HFFc6 (cell line): Measurements from ENCODE around the gene PDGFRB. TPM values are rescaled to one million over a fixed set of nuclear protein-coding genes. Genes with fewer than 3 reads are reported as not detected.

Source experiments
- DNase-seq: peaks from one replicate; pipeline ENCODE4 v3.0.0-alpha.2; 2018
- H3K27ac Mint-ChIP-seq: 2 replicates; pipeline ENCODE4 v1.8.0; 2020; ENCODE audit warnings: mild to moderate bottlenecking, mixed read lengths
- H3K27me3 Mint-ChIP-seq: 2 replicates; pipeline ENCODE4 v1.8.0; 2021; ENCODE audit warnings: mild to moderate bottlenecking, moderate library complexity, mixed read lengths; ENCODE audit not compliant: insufficient read depth
- H3K36me3 Mint-ChIP-seq: 2 replicates; pipeline ENCODE4 v1.8.0; 2021; ENCODE audit warnings: low read depth, mixed read lengths
- H3K4me1 Mint-ChIP-seq: 2 replicates; pipeline ENCODE4 v1.8.0; 2020; ENCODE audit warnings: low read depth, mixed read lengths
- H3K4me3 Mint-ChIP-seq: 2 replicates; pipeline ENCODE4 v1.8.0; 2020; ENCODE audit warnings: mild to moderate bottlenecking, moderate library complexity, mixed read lengths
- H3K9me3 Mint-ChIP-seq: 2 replicates; pipeline ENCODE4 v1.8.0; 2020; ENCODE audit warnings: mild to moderate bottlenecking, mixed read lengths
- total RNA-seq, 6 experiments: library from RNA; stranded (reverse); fragmentation: NEBNext Ultra II Directional; extraction: Animal tissue kit (Norgen Biotek cat#: 25700); gene quantifications; 2 replicates in 1 of 6; 3 replicates in 5 of 6; pipeline ENCODE4 v1.2.3, GENCODE V29; 2021
- TF ChIP-seq, protein P1 (sequence below): fragments of 200-600 bp; sonication (generic); IDR thresholded peaks from 2 replicates; pipeline ENCODE4 v1.5.0; 2021; ENCODE audit warnings: antibody characterized with exemption, mild to moderate bottlenecking

The PDGFRB gene
- total RNA-seq, 6 experiments from 2014 or later, result 137 to 208 (median 180) TPM

DNA sequence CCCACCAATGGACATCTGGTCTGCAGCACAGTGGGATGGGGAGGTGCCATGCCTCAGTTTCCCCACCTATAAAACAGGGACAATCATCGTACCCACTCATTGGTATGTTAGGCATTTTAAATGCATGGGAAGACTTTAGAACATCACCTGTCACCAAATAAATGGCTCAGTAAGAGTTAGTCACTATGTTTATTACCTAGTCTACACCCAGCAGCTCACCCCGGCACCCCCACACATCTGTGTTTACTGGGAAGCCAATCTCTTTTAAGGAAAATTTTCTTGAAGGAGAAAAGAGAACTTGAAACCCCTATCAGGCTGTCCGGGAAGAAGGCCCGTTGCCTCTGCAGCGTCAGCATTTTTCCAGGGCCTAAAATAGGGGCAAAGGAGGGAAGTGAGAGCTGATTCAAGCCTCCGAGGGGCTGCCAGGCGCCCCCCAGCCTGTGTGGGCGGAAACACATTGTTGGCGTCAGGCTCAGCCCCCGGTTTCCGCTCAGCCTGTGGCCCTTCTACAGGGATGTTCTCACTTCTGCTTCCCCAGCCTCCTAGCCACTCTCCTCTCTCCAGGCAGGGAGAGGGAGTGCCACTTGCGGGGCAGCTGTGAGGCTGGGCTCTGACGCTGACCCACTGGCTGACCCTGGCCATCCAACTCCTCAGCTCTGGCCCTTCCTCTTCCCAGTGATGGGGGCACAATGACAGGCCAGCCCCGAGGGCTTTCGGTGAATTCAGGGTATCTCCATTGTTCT, 73.9 kb downstream of the PDGFRB start:
- Mint-ChIP-seq H3K4me3 (no peak overlapping the region), H3K4me1 (peaks cover 23% of the 10 kb centered on the region), H3K36me3 (no peaks in the 10 kb centered on the region), H3K9me3 (no peaks in the 10 kb centered on the region), H3K27me3 (peaks cover 2% of the 10 kb centered on the region; the same call in 1 of the 2 replicates), H3K27ac (no peak overlapping the region)
- no peak for DNase-seq
- TF ChIP-seq, protein P1, sequence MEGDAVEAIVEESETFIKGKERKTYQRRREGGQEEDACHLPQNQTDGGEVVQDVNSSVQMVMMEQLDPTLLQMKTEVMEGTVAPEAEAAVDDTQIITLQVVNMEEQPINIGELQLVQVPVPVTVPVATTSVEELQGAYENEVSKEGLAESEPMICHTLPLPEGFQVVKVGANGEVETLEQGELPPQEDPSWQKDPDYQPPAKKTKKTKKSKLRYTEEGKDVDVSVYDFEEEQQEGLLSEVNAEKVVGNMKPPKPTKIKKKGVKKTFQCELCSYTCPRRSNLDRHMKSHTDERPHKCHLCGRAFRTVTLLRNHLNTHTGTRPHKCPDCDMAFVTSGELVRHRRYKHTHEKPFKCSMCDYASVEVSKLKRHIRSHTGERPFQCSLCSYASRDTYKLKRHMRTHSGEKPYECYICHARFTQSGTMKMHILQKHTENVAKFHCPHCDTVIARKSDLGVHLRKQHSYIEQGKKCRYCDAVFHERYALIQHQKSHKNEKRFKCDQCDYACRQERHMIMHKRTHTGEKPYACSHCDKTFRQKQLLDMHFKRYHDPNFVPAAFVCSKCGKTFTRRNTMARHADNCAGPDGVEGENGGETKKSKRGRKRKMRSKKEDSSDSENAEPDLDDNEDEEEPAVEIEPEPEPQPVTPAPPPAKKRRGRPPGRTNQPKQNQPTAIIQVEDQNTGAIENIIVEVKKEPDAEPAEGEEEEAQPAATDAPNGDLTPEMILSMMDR, result no peak

DNA sequence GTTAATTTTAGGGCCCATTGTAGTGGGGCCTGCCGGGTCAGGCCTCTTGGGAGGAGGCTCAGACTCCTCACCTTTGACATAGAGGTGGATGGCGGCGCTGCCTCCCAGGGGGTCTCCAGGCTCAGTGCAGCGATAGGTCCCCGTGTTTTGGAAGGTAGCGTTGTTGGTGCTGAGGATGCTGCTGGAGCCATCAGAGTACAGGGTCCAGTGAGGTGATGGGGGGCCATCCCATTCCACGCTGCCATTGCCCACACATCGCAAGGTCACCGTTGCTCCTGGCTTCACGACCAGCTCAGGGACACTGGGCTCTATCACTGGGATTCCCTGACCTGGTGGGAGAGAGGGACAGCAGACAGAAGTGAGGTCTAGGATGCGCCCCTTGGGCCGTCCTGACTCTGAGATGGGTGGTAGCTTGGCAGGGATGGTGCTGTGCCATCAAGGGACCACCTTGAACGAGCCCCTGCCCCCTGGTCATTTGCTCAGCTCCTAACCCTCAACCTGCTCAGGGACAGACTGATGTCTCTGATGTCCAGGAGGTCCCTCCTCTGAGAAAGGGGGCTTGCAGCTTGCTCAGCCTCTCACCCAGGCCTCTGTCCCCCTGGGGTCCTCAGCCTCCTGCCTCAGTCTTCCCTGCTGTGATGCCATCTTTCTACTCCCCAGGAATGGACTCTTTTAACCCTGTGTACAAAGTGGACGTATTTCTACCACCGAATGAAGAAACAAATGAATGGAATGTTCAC, 74.8 kb downstream of the PDGFRB start:
- DNase-seq, result no peak
- Mint-ChIP-seq H3K27ac (no peak overlapping the region), H3K4me1 (peaks cover 23% of the 10 kb centered on the region), H3K9me3 (no peaks in the 10 kb centered on the region), H3K27me3 (peaks cover 2% of the 10 kb centered on the region; the same call in 1 of the 2 replicates), H3K4me3 (no peak overlapping the region), H3K36me3 (no peaks in the 10 kb centered on the region)
- TF ChIP-seq, protein P1, result no peak

GRCh38 chr5:150079909-150080461, 75.7 kb downstream of the PDGFRB start:
- Mint-ChIP-seq H3K9me3 (no peaks in the 10 kb centered on the region), H3K27ac (no peak overlapping the region), H3K4me1 (peaks cover 23% of the 10 kb centered on the region), H3K36me3 (no peaks in the 10 kb centered on the region), H3K4me3 (no peak overlapping the region), H3K27me3 (peaks cover 2% of the 10 kb centered on the region; the same call in 1 of the 2 replicates)
- TF ChIP-seq, protein P1, result no peak
- no peak for DNase-seq

DNA sequence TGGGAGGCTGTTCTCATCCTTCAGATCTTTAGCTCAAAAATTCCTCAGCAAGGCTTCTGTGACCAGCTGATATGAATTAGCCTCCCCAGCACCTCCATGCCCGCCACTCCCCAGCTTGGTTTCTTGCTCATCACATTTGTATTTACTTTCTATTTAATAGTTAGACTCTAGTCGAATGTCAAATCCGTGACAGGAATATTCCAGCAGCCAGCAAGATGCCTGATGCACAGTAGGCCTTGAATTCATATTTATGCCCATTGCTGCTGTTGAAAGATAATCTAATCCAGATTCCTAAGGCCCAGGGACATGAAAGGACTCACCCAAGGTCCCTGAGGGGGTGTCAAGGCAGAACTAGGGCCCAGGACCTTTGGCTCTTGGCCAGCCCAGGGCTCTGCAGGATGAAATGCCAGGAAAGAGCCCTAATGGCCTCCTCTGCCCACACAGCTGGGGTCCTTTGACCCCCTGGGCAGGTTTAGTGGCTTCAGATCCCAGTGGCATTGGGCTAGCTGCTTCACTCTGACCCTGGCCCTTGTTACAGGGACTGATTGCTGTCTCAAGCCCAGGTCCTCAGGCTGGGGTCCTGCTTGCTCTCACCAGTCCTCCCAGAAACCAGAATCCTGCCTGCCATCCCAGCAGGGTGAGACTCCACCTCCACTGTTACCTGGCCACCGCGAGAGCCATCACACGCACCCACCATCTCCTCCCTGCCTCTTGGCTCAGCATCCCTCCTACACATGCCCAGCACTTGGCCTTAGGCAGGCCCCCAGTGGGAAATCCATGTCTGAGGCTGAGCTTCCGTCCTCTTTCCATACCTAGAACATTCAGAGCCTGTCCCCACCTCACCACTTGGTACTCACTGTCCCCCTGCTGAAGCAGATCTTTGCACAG, 76.6 kb downstream of the PDGFRB start:
- H3K4me3 Mint-ChIP-seq, result no peak overlapping the region
- TF ChIP-seq, protein P1, result no peak
- peaks cover 23% of the 10 kb centered on the region for H3K4me1 Mint-ChIP-seq
- no peaks in the 10 kb centered on the region for H3K9me3 Mint-ChIP-seq
- H3K27me3 Mint-ChIP-seq, result peaks cover 2% of the 10 kb centered on the region; the same call in 1 of the 2 replicates
- DNase-seq, result no peak
- no peaks in the 10 kb centered on the region for H3K36me3 Mint-ChIP-seq
- no peak overlapping the region; the same call in 1 of the 2 replicates for H3K27ac Mint-ChIP-seq
